Psoas muscle (tissue), 8 donors: ENCODE data around the gene ACLY. TPM values are rescaled to one million over a fixed set of nuclear protein-coding genes. Genes with fewer than 3 reads are reported as not detected.

Experiments used
- ATAC-seq, 4 donors: fragments of 200-7000 bp; cut with Tn5 transposase; one replicate each; pipeline ENCODE4 v1.9.1; 2020; ENCODE audit warnings: moderate library complexity in 3 of 4, mild to moderate bottlenecking in 2 of 4
- DNase-seq, 2 donors: peaks; one replicate each; pipeline ENCODE4 v3.0.0-alpha.2; 2020
- H3K27ac ChIP-seq: fragments of 200-600 bp; one replicate; pipeline ENCODE4 v1.8.0; 2022
- H3K27me3 ChIP-seq, 3 donors: fragments of 200-600 bp in 1 of 3; one replicate each; pipeline versions ENCODE4 v1.6.1 to v1.8.0; 2013 to 2022; ENCODE audit warnings: low read length in 2 of 3, mild to moderate bottlenecking in 2 of 3, moderate library complexity in 1 of 3; ENCODE audit not compliant: insufficient read depth in 3 of 3
- H3K36me3 ChIP-seq, 2 donors: fragments of 200-600 bp in 1 of 2; one replicate each; pipeline versions ENCODE4 v1.6.1 to v1.8.0; 2013 to 2022; ENCODE audit warnings: low read depth in 1 of 2, mild to moderate bottlenecking in 1 of 2, moderate library complexity in 1 of 2; ENCODE audit not compliant: insufficient read depth in 1 of 2
- H3K4me1 ChIP-seq: fragments of 200-600 bp; one replicate; pipeline ENCODE4 v1.8.0; 2022
- H3K4me3 ChIP-seq: fragments of 200-600 bp; one replicate; pipeline ENCODE4 v1.8.0; 2022; ENCODE audit warnings: mild to moderate bottlenecking
- H3K9me3 ChIP-seq: fragments of 200-600 bp; one replicate; pipeline ENCODE4 v1.8.0; 2022
- CTCF ChIP-seq: fragments of 200-600 bp; IDR thresholded peaks from one replicate; pipeline ENCODE4 v1.8.0; 2022; ENCODE audit warnings: antibody characterized with exemption
- WGBS, 3 donors: extraction: QIAGEN DNeasy Blood & Tissue Kit; methylation state at CpG; one replicate each; pipeline versions ENCODE4 v1.1.6 to v1.1.7; 2013; 5-methylcytosine and 5-hydroxymethylcytosine counted together
- intact Hi-C, 2 donors: fragments of 100-400 bp; cut with DNase I; formaldehyde crosslinking; loops; one replicate each; pipeline versions ENCODE4 v1.11.0 to v1.14.2; 2022
- polyA plus RNA-seq, 3 donors: library from polyadenylated mRNA; stranded (reverse); fragments of 200-250 nt; gene quantifications; one replicate each; pipeline ENCODE4 v1.2.3, GENCODE V29; 2013
- total RNA-seq, 4 donors: library from RNA; stranded (reverse); fragmentation: NEBNext Ultra II Directional in 2 of 4; extraction: Animal tissue kit (Norgen Biotek cat#: 25700) in 2 of 4; gene quantifications; one replicate each; pipeline versions ENCODE4 v1.2.1 to v1.2.4, GENCODE V29; 2021 to 2023
- donor health status: healthy with polysubstance abuse.
- donor health status: DM: no; HTN: no; CAD: no; lungs with moderate emphysema.
- donor health status: Bipolar disorder and iron deficiency.
- donor health status: healthy.
- donor health status: DM: yes; HTN: yes; CAD: no.
- donor health status: DM: no; HTN: no; CAD: no.
- donor health status: DM: no; HTN: no; CAD: no.
- donor health status: DM: yes; HTN: yes; CAD: no.

ACLY gene
- total and polyA plus RNA-seq, 7 donors: 10.5 to 24.1 (median 20.2) TPM

GRCh38 chr17:41956522-41956921, 37.8 kb upstream of the ACLY start:
- intact Hi-C loops: no loop called here
- Histone ChIP-seq H3K4me3 (no peak overlapping the region), H3K9me3 (no peaks in the 10 kb centered on the region), H3K36me3 (no peaks in the 10 kb centered on the region), H3K27me3 (no peaks in the 10 kb centered on the region), H3K4me1 (peaks cover 9% of the 10 kb centered on the region), H3K27ac (no peak overlapping the region)
- WGBS, 3 donors: 72 to 91% (median 79%) methylated on average over 6 of the region's 6 CpGs
- no peak for TF ChIP-seq CTCF
- DNase-seq (no peak), ATAC-seq (no peak)

- ATAC-seq: peak; percentile 27 to 77 (median 53)
- no peak for TF ChIP-seq CTCF
- no peak for DNase-seq
- Histone ChIP-seq H3K27me3 (no peaks in the 10 kb centered on the region), H3K36me3 (no peaks in the 10 kb centered on the region), H3K4me1 (peaks cover 3% of the 10 kb centered on the region), H3K4me3 (no peak overlapping the region), H3K9me3 (no peaks in the 10 kb centered on the region), H3K27ac (peak overlapping the region; percentile 46)
- intact Hi-C loops: no loop called here
- 30 to 58% (median 31%) methylated on average over 11 of the region's 11 CpGs for WGBS, 3 donors
Measured at GRCh38 chr17:41948762-41949460, 30.2 kb upstream of the ACLY start.

GRCh38 chr17:41944943-41945342, 26.2 kb upstream of the ACLY start:
- Histone ChIP-seq H3K27me3 (no peaks in the 10 kb centered on the region), H3K4me3 (no peak overlapping the region), H3K27ac (no peak overlapping the region), H3K36me3 (no peaks in the 10 kb centered on the region), H3K9me3 (no peaks in the 10 kb centered on the region), H3K4me1 (peaks cover 3% of the 10 kb centered on the region)
- TF ChIP-seq CTCF: no peak
- intact Hi-C loops: no loop called here
- 68 to 74% (median 69%) methylated on average over 3 of the region's 3 CpGs for WGBS, 3 donors
- ATAC-seq (no peak), DNase-seq (no peak)

GRCh38 chr17:41943492-41943891, 24.7 kb upstream of the ACLY start:
- intact Hi-C loops: no loop called here
- no peak for TF ChIP-seq CTCF
- DNase-seq (no peak), ATAC-seq (no peak)
- Histone ChIP-seq H3K4me1 (peaks cover 5% of the 10 kb centered on the region), H3K4me3 (no peak overlapping the region), H3K36me3 (no peaks in the 10 kb centered on the region), H3K27ac (no peak overlapping the region), H3K27me3 (no peaks in the 10 kb centered on the region), H3K9me3 (no peaks in the 10 kb centered on the region)
- 93 to 95% (median 93%) methylated on average over 3 of the region's 3 CpGs for WGBS, 3 donors
